ENCODE measurements around the gene C20orf204.
A peak's percentile ranks its signal among the peaks of the same experiment; 100 is the strongest.

C20orf204 gene

GRCh38 chr20:64027981-64028685, 7.8 kb upstream of the C20orf204 start:
- no peak for DNase-seq

GRCh38 chr20:64029293-64030117, 6.5 kb upstream of the C20orf204 start:
- DNase-seq: no peak

- DNase-seq: no peak
Measured at GRCh38 chr20:64030371-64031134, 5.4 kb upstream of the C20orf204 start.

DNA sequence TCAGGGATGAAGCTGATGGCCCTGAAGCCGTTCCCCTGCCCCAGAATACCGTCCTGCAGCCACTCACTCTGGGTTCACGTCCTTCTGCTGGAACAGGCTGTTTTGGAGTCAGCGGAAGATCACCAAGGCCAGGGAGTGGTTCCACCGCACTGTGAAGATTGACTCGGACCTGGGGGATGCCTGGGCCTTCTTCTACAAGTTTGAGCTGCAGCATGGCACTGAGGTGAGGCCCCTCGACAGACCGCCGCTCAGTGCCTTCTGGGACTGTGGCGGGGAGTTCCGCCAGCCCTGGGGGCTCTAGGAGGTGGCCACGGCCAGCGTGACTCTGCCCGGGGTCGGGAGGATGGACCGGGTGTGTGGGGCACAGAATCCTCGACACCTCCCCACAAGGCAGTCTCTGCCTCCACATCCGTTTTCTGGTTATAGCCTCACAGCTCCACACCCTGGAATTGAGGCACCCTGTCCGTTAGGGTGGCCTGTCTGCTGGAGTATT, 4.1 kb upstream of the C20orf204 start:
- DNase-seq: no peak

- no peak for DNase-seq
Measured at GRCh38 chr20:64032706-64033624, 3.0 kb upstream of the C20orf204 start.

DNA sequence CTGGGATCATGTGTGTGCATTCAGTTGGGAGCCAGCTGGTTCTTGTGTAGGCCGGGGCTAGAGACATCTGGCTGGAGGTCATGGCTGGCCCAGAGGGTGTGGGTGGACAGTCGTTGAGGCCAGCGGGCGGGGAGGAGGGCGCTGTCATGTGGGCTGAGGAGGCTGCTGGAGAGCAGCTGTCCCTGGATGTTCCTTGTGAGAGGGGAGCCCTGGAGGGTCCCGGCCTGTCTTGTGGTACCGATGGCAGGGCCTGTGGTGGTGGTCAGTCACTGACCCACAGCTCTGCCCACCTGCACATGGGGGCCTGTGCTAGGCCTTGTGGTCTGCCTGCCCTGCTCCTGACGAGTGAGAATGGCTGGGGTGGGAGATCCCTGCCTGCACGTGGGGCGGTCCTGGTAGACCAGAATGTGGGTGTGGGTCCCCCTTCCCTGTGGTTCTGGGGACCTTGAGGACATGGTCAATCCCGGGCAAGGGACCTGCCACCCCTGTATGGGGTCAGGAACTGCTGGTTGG, 1.9 kb upstream of the C20orf204 start:
- no peak for DNase-seq

- DNase-seq: no peak
Measured at GRCh38 chr20:64035066-64035932, 683 bp upstream of the C20orf204 start.

- DNase-seq: no peak
Measured at GRCh38 chr20:64036346-64037198, 590 bp downstream of the C20orf204 start.

DNA sequence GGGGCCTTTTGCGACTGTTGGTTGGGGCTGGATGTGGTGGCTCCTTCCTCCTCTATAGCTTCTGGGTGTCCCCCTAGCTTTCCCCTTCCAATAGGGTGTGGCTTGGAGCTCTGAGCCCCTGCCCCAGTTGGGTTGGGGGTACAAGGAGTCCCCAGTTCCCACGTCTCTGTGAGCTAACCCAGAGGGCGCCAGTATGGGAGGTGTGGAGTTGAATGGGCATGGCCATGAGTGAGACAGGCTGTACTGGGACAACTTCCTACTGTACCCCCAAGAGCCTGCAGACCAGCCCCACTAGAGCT, 1.2 kb downstream of the C20orf204 start:
- DNase-seq: no peak

- DNase-seq: no peak
Measured at GRCh38 chr20:64037498-64038213, 1.7 kb downstream of the C20orf204 start.

DNA sequence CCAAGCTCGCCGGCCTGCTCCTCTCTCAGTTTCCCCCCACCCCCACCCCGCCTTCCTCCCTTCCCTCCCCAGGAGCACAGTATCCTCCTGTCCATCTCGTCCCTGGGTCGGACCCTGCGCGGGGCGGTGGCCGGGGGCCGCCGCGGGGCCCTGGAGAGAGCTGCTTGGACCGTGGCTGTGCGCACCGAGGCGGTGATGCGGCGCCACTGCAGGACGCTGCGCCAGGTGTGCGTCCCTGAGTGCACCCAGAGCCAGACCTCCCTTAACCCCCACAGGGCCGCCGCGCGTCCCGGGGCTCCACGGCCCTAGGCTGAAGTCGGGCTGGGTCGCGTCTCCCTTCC, 2.2 kb downstream of the C20orf204 start:
- DNase-seq: no peak

DNA sequence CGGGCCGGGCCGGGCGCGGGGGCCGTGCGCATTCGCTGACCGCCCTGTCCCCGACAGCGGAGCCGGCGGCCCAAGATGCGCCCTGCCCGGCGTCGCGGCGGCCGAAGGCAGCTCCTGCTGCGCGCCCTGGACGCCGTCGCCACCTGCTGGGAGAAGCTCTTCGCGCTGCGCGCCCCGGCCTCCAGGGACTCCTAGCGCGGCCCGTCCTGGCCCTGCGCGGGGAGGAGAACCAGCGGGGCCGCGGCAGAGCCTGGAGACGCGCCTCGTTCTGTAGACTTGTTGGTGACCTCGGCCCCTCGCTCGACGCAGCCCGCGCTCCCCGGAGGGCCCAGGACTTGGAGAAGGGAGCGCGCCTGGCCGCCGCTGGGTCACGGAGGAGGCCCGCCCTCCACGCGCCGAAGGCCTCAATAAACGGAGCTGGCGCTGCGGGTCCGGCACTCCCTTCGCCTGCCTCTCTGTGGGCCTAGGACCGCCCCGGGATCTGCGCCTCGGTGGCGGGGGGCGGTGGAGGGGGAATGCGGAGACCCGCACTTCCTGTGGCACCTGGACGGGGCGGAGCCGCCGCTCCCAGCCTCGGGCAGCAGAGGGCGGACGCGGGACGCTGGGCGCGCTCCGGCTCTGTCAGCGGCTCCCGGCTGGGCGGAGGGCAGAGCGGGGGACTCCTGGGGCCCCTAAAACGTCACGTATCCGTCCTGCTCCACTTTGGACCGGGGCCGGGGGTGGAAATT, 2.7 kb downstream of the C20orf204 start:
- peak; percentile 80 for DNase-seq

- DNase-seq: no peak
Measured at GRCh38 chr20:64039293-64040160, 3.5 kb downstream of the C20orf204 start.

- no peak for DNase-seq
Measured at GRCh38 chr20:64040231-64041039, 4.5 kb downstream of the C20orf204 start.

GRCh38 chr20:64041040-64041780, 5.2 kb downstream of the C20orf204 start:
- no peak for DNase-seq

- no peak for DNase-seq
Measured at GRCh38 chr20:64041781-64042053, 5.7 kb downstream of the C20orf204 start.
